Endothelial cell of umbilical vein (primary cell): ENCODE results near the gene MLX.

Source experiments
- CTCF ChIP-seq, 2 donors: IDR thresholded peaks; 1 replicate in 1 of 2; 2 replicates in 1 of 2; pipeline ENCODE4 v1.5.1; 2011; ENCODE audit warnings: low read length in 2 of 2, mild to moderate bottlenecking in 2 of 2, moderate library complexity in 2 of 2, control low read depth in 1 of 2, inconsistent platforms in 1 of 2, low read depth in 1 of 2; ENCODE audit not compliant: insufficient read depth in 1 of 2; ENCODE audit errors: extremely low read depth in 1 of 2
- EZH2 ChIP-seq: IDR thresholded peaks from 2 replicates; pipeline ENCODE4 v1.6.1; 2012; ENCODE audit warnings: borderline replicate concordance, low read depth, mild to moderate bottlenecking, moderate library complexity, low read length, inconsistent platforms; ENCODE audit not compliant: severe bottlenecking
- MAX ChIP-seq: IDR thresholded peaks from 2 replicates; pipeline ENCODE4 v1.6.1; 2011; ENCODE audit not compliant: insufficient read depth, insufficient read length
- MYC ChIP-seq: IDR thresholded peaks from one replicate; pipeline ENCODE4 v1.6.1; 2011; ENCODE audit warnings: mild to moderate bottlenecking, low read depth, low read length
- POLR2A ChIP-seq: IDR thresholded peaks from 2 replicates; pipeline ENCODE4 v1.6.1; 2012; ENCODE audit warnings: low read depth, mild to moderate bottlenecking, control low read depth, low read length
- POLR2AphosphoS5 ChIP-seq: IDR thresholded peaks from 2 replicates; pipeline ENCODE4 v1.6.1; 2012; ENCODE audit warnings: low read depth, mild to moderate bottlenecking, control low read depth, low read length, moderate library complexity; ENCODE audit not compliant: insufficient read depth

- TF ChIP-seq CTCF (IDR thresholded peaks at IDR 0.05; ENCODE audit: extremely low read depth in 1 of 2, insufficient read depth in 1 of 2, low read depth in 1 of 2, low read length in 2 of 2) (peak; percentile 39 to 72), POLR2AphosphoS5 (peak; percentile 85), POLR2A (peak; percentile 89), EZH2 (no peak), MYC (no peak), MAX (no peak)
Observed at GRCh38 chr17:42609182-42609813, 42.4 kb downstream of the MLX start, which contains the start of the genes RETREG3 and TUBG1.
